ENCODE measurements around the gene CUX1.

DNA sequence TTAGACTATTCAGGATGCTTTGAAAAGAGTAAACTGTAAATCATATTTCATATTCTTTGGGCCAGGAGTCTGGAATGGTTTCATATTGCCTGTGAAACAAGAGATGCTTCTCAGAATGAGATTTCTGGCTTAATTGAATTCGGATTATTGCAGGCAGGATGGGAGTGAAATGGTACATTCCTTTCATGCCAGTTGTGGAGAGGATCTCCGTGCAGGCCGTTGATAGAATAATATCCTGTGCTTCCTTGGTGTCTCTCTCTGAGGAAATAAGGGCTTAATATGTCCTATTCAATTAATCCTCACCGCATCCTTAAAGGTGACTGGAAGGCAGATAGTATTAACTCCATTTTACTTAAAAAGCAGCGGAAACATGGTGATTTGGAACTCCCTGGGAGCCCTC, 56.6 kb downstream of the CUX1 start:
- TF ChIP-seq, protein P1, sequence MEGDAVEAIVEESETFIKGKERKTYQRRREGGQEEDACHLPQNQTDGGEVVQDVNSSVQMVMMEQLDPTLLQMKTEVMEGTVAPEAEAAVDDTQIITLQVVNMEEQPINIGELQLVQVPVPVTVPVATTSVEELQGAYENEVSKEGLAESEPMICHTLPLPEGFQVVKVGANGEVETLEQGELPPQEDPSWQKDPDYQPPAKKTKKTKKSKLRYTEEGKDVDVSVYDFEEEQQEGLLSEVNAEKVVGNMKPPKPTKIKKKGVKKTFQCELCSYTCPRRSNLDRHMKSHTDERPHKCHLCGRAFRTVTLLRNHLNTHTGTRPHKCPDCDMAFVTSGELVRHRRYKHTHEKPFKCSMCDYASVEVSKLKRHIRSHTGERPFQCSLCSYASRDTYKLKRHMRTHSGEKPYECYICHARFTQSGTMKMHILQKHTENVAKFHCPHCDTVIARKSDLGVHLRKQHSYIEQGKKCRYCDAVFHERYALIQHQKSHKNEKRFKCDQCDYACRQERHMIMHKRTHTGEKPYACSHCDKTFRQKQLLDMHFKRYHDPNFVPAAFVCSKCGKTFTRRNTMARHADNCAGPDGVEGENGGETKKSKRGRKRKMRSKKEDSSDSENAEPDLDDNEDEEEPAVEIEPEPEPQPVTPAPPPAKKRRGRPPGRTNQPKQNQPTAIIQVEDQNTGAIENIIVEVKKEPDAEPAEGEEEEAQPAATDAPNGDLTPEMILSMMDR (IDR thresholded peaks at IDR 0.05; ENCODE audit: low read depth, low read length, poor library complexity, severe bottlenecking) = no peak
- TF ChIP-seq EZH2phosphoT487 (IDR thresholded peaks at IDR 0.05; ENCODE audit: borderline replicate concordance, low read length) = no peak
